Loucy (cell line): ENCODE data around the gene SMAD3.

Experiments used
- H2AFZ ChIP-seq: fragments of 200-600 bp; sonication (generic); 2 replicates; pipeline ENCODE4 v1.6.0; 2016; ENCODE audit warnings: antibody characterized with exemption, mild to moderate bottlenecking, low read length, moderate library complexity
- H3F3A ChIP-seq: fragments of 200-600 bp; 2 replicates; pipeline ENCODE4 v1.6.0; 2016; ENCODE audit warnings: antibody characterized with exemption, low read depth, mild to moderate bottlenecking
- H3K27me3 ChIP-seq: fragments of 200-600 bp; sonication (generic); 2 replicates; pipeline ENCODE4 v1.6.1; 2014; ENCODE audit warnings: low read length, mild to moderate bottlenecking; ENCODE audit not compliant: insufficient read depth, poor library complexity, severe bottlenecking
- H3K36me3 ChIP-seq: fragments of 200-600 bp; sonication (generic); 2 replicates; pipeline ENCODE4 v1.6.1; 2016; ENCODE audit warnings: low read length; ENCODE audit not compliant: insufficient read depth
- H3K4me1 ChIP-seq: fragments of 200-600 bp; sonication (generic); 2 replicates; pipeline ENCODE4 v1.5.1; 2014; ENCODE audit warnings: low read length, mild to moderate bottlenecking; ENCODE audit not compliant: insufficient read depth, poor library complexity, severe bottlenecking
- H3K4me2 ChIP-seq: fragments of 200-600 bp; sonication (generic); 2 replicates; pipeline ENCODE4 v1.6.0; 2014; ENCODE audit warnings: antibody characterized with exemption, low read length, low read depth, mild to moderate bottlenecking; ENCODE audit not compliant: poor library complexity, severe bottlenecking
- H3K4me3 ChIP-seq: fragments of 200-600 bp; sonication (generic); 2 replicates; pipeline ENCODE4 v1.5.1; 2014; ENCODE audit warnings: low read length, mild to moderate bottlenecking, mixed read lengths; ENCODE audit not compliant: poor library complexity, severe bottlenecking
- H3K79me2 ChIP-seq: fragments of 200-600 bp; sonication (generic); 2 replicates; pipeline ENCODE4 v1.6.1; 2014; ENCODE audit warnings: low read length; ENCODE audit not compliant: insufficient read depth
- H3K9ac ChIP-seq: fragments of 200-600 bp; sonication (generic); 2 replicates; pipeline ENCODE4 v1.6.0; 2014; ENCODE audit warnings: mild to moderate bottlenecking, low read depth, low read length, moderate library complexity; ENCODE audit not compliant: poor library complexity, severe bottlenecking
- H3K9me2 ChIP-seq: fragments of 200-600 bp; sonication (generic); replicated peaks from 2 replicates; pipeline ENCODE4 v1.6.1; 2016; ENCODE audit warnings: low read depth, low read length, mixed read lengths
- H3K9me3 ChIP-seq: fragments of 200-600 bp; sonication (generic); 2 replicates; pipeline ENCODE4 v1.6.1; 2014; ENCODE audit warnings: mild to moderate bottlenecking, antibody characterized with exemption, low read length, low read depth; ENCODE audit not compliant: insufficient read depth
- H4K20me1 ChIP-seq: fragments of 200-600 bp; sonication (generic); 2 replicates; pipeline ENCODE4 v1.6.0; 2014; ENCODE audit warnings: antibody characterized with exemption, low read length, mild to moderate bottlenecking; ENCODE audit not compliant: insufficient read depth, poor library complexity, severe bottlenecking
- CTCF ChIP-seq: fragments of 200-600 bp; sonication (generic); conservative IDR thresholded peaks from 2 replicates; pipeline ENCODE4 v1.5.1; 2014; ENCODE audit warnings: mild to moderate bottlenecking, antibody characterized with exemption, low read length
- EZH2phosphoT487 ChIP-seq: fragments of 200-600 bp; IDR thresholded peaks from 2 replicates; pipeline ENCODE4 v1.6.1; 2018; ENCODE audit warnings: antibody characterized with exemption, mild to moderate bottlenecking, moderate library complexity, borderline replicate concordance

SMAD3 gene

GRCh38 chr15:67143646-67144045, 78.2 kb downstream of the SMAD3 start:
- no peak overlapping the region for H3K4me3 ChIP-seq
- H3K27me3 ChIP-seq, result no peaks in the 10 kb centered on the region
- H3K9me3 ChIP-seq, result no peaks in the 10 kb centered on the region
- H3K9ac ChIP-seq, result no peak overlapping the region
- peaks cover 66% of the 10 kb centered on the region for H4K20me1 ChIP-seq
- peaks cover 94% of the 10 kb centered on the region for H3K79me2 ChIP-seq
- TF ChIP-seq CTCF (no peak), EZH2phosphoT487 (no peak)
- H3K4me1 ChIP-seq, result peaks cover 52% of the 10 kb centered on the region
- H3F3A ChIP-seq, result no peaks in the 10 kb centered on the region
- H3K4me2 ChIP-seq, result no peak overlapping the region
- H2AFZ ChIP-seq, result no peak overlapping the region
- H3K9me2 ChIP-seq, result no peaks in the 10 kb centered on the region
- H3K36me3 ChIP-seq, result no peaks in the 10 kb centered on the region; the same call in 1 of the 2 replicates

- Histone ChIP-seq H3K9ac (no peak overlapping the region), H3K27me3 (no peaks in the 10 kb centered on the region), H3K36me3 (no peaks in the 10 kb centered on the region; the same call in 1 of the 2 replicates), H3F3A (no peaks in the 10 kb centered on the region), H3K79me2 (peaks cover 94% of the 10 kb centered on the region), H3K9me3 (no peaks in the 10 kb centered on the region), H3K4me1 (peaks cover 54% of the 10 kb centered on the region), H2AFZ (no peak overlapping the region), H3K9me2 (no peaks in the 10 kb centered on the region), H3K4me2 (no peak overlapping the region), H3K4me3 (no peak overlapping the region), H4K20me1 (peaks cover 70% of the 10 kb centered on the region)
- TF ChIP-seq CTCF (no peak), EZH2phosphoT487 (no peak)
Measured at GRCh38 chr15:67144609-67145311, 79.4 kb downstream of the SMAD3 start.

- no peaks in the 10 kb centered on the region; the same call in 1 of the 2 replicates for H3K36me3 ChIP-seq
- no peak overlapping the region for H3K9ac ChIP-seq
Measured at GRCh38 chr15:67145312-67145610, 79.9 kb downstream of the SMAD3 start.

More at GRCh38 chr15:67145312-67145610, 79.9 kb downstream of the SMAD3 start:
- no peak overlapping the region for H3K4me3 ChIP-seq
- TF ChIP-seq CTCF (no peak), EZH2phosphoT487 (no peak)
- H3K4me1 ChIP-seq, result peaks cover 59% of the 10 kb centered on the region
- H3K4me2 ChIP-seq, result no peak overlapping the region
- peaks cover 95% of the 10 kb centered on the region for H3K79me2 ChIP-seq
- H3F3A ChIP-seq, result no peaks in the 10 kb centered on the region
- peaks cover 70% of the 10 kb centered on the region for H4K20me1 ChIP-seq
- no peaks in the 10 kb centered on the region for H3K27me3 ChIP-seq
- H3K9me3 ChIP-seq, result no peaks in the 10 kb centered on the region
- H3K9me2 ChIP-seq, result no peaks in the 10 kb centered on the region
- no peak overlapping the region for H2AFZ ChIP-seq
